Measurements from ENCODE around the gene SCN3B.

SCN3B gene

DNA sequence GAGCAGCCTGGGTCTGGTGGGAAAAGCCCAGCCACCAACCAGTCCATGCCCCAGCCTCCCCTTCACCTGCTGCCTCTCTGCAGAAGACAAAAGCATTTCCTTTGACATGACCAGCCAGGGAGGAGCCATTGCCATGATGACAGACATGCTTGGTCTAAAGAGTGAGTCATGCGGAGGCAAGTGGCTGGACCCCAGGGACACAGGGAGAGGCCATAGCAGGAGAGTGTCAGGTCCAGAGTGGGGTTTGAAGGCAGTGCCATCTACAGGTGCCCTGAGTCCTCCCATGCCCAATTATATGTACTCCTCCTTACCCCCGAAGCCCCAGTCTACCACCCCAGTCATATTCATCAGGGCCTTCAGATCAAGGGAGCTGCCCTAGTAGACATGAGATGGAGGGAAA lies 67.4 kb downstream of the SCN3B start:
- Histone ChIP-seq H4K91ac (ENCODE audit: low read depth, low read length) (no peak overlapping the region), H3K79me2 (ENCODE audit: control insufficient read depth, insufficient read depth, low read length, poor library complexity) (no peaks in the 10 kb centered on the region), H2BK12ac (ENCODE audit: low read length) (no peak overlapping the region), H2BK5ac (ENCODE audit: low read depth, low read length, poor library complexity) (no peak overlapping the region), H2AFZ (ENCODE audit: insufficient read depth, low read length, poor library complexity) (no peak overlapping the region), H4K12ac (ENCODE audit: low read depth, low read length) (no peak overlapping the region), H3K4me3 (ENCODE audit: low read depth, low read length) (no peak overlapping the region), H3K36me3 (ENCODE audit: control insufficient read depth in 1 of 2, insufficient read depth in 2 of 2, low read length in 2 of 2) (no peaks in the 10 kb centered on the region), H4K8ac (ENCODE audit: low read depth, low read length) (no peak overlapping the region), H3K4me1 (ENCODE audit: control insufficient read depth in 1 of 2, insufficient read depth in 2 of 2, low read length in 2 of 2) (peaks cover 9 to 11% of the 10 kb centered on the region in 2 experiments), H2BK120ac (ENCODE audit: insufficient read depth, low read length, poor library complexity) (no peak overlapping the region), H3K9me3 (ENCODE audit: insufficient read depth, low read depth, low read length) (peaks cover 3% of the 10 kb centered on the region), H2AK5ac (ENCODE audit: low read length) (no peak overlapping the region), H3K23ac (ENCODE audit: low read length) (no peak overlapping the region), H3K27ac (ENCODE audit: low read depth, low read length) (no peak overlapping the region), H3K27me3 (ENCODE audit: insufficient read depth, low read length) (no peaks in the 10 kb centered on the region), H3K18ac (ENCODE audit: low read length) (no peak overlapping the region), H3K4ac (ENCODE audit: low read depth, low read length) (no peak overlapping the region), H3K14ac (ENCODE audit: low read length) (no peak overlapping the region), H3K79me1 (ENCODE audit: low read length) (no peaks in the 10 kb centered on the region), H3K4me2 (ENCODE audit: low read length) (no peak overlapping the region), H3K9ac (ENCODE audit: low read length) (no peak overlapping the region)
- DNase-seq: no peak
- no CpG with 5 or more reads among the region's 2 CpGs for WGBS (ENCODE audit: extremely low coverage, insufficient coverage, insufficient read length)

DNA sequence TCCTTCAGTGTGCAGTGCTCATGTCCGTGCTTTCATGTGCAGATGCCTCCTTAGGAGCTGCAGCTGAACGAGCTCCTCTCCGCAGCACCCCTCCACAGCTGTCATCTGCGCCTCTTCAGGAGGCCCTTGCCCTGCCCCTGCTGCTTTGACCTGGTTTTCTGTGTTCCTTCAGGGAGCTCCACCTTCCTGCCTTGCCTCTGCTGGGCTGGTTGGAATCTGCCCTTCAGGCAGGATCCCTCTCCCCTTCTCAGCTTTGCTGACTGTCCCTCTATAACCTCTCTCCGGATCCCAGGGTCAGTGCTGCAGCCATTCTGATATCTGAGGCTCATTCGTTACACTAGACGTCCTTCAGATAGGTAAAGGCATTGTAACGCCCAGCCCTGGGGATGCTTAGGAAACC lies 67.9 kb downstream of the SCN3B start:
- H3K9me3 ChIP-seq (ENCODE audit: insufficient read depth, low read depth, low read length): peaks cover 3% of the 10 kb centered on the region
- H3K27ac ChIP-seq (ENCODE audit: low read depth, low read length): no peak overlapping the region
- H2AK5ac ChIP-seq (ENCODE audit: low read length): no peak overlapping the region
- no peak overlapping the region for H3K18ac ChIP-seq (ENCODE audit: low read length)
- H3K14ac ChIP-seq (ENCODE audit: low read length): no peak overlapping the region
- no peak overlapping the region for H3K9ac ChIP-seq (ENCODE audit: low read length)
- no peak overlapping the region for H2AFZ ChIP-seq (ENCODE audit: insufficient read depth, low read length, poor library complexity)
- H3K4me1 ChIP-seq (ENCODE audit: control insufficient read depth in 1 of 2, insufficient read depth in 2 of 2, low read length in 2 of 2): peaks cover 9 to 11% of the 10 kb centered on the region in 2 experiments
- no peak overlapping the region for H3K23ac ChIP-seq (ENCODE audit: low read length)
- DNase-seq: no peak
- no peak overlapping the region for H3K4me2 ChIP-seq (ENCODE audit: low read length)
- no peak overlapping the region for H2BK5ac ChIP-seq (ENCODE audit: low read depth, low read length, poor library complexity)
- H2BK120ac ChIP-seq (ENCODE audit: insufficient read depth, low read length, poor library complexity): no peak overlapping the region
- H3K36me3 ChIP-seq (ENCODE audit: control insufficient read depth in 1 of 2, insufficient read depth in 2 of 2, low read length in 2 of 2): no peaks in the 10 kb centered on the region
- no peak overlapping the region for H4K12ac ChIP-seq (ENCODE audit: low read depth, low read length)
- no peak overlapping the region for H2BK12ac ChIP-seq (ENCODE audit: low read length)
- H3K4ac ChIP-seq (ENCODE audit: low read depth, low read length): no peak overlapping the region
- H4K8ac ChIP-seq (ENCODE audit: low read depth, low read length): no peak overlapping the region
- no peak overlapping the region for H3K4me3 ChIP-seq (ENCODE audit: low read depth, low read length)
- no peaks in the 10 kb centered on the region for H3K27me3 ChIP-seq (ENCODE audit: insufficient read depth, low read length)
- H3K79me2 ChIP-seq (ENCODE audit: control insufficient read depth, insufficient read depth, low read length, poor library complexity): no peaks in the 10 kb centered on the region
- no peak overlapping the region for H4K91ac ChIP-seq (ENCODE audit: low read depth, low read length)
- H3K79me1 ChIP-seq (ENCODE audit: low read length): no peaks in the 10 kb centered on the region
- no CpG with 5 or more reads among the region's 8 CpGs for WGBS (ENCODE audit: extremely low coverage, insufficient coverage, insufficient read length)

DNA sequence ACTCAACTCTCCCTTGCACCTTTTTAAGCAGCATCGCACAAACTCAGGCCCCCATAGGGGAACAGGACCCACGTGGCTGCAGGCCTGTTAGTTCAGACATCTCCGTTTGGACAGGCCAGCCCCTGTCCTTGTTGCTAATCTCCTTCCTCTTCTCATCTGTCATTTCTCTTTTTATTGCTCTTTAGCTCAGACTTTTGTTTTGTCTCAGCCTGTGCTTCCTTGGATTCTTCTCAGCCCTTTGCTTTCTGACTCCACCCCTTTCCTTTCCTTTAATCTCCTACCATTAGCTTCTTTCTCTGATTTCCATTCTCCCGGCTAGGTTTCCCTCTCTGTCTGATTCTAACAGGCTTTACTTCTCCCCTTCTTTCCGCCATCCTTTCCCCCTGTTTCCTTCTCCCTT lies 68.7 kb downstream of the SCN3B start:
- no peak overlapping the region for H2BK12ac ChIP-seq (ENCODE audit: low read length)
- no peak overlapping the region for H3K4me2 ChIP-seq (ENCODE audit: low read length)
- H3K27me3 ChIP-seq (ENCODE audit: insufficient read depth, low read length): no peaks in the 10 kb centered on the region
- H2BK120ac ChIP-seq (ENCODE audit: insufficient read depth, low read length, poor library complexity): no peak overlapping the region
- no peaks in the 10 kb centered on the region for H3K79me2 ChIP-seq (ENCODE audit: control insufficient read depth, insufficient read depth, low read length, poor library complexity)
- peaks cover 9 to 11% of the 10 kb centered on the region in 2 experiments for H3K4me1 ChIP-seq (ENCODE audit: control insufficient read depth in 1 of 2, insufficient read depth in 2 of 2, low read length in 2 of 2)
- H3K36me3 ChIP-seq (ENCODE audit: control insufficient read depth in 1 of 2, insufficient read depth in 2 of 2, low read length in 2 of 2): no peaks in the 10 kb centered on the region
- H4K8ac ChIP-seq (ENCODE audit: low read depth, low read length): no peak overlapping the region
- H2AK5ac ChIP-seq (ENCODE audit: low read length): no peak overlapping the region
- no peak overlapping the region for H4K91ac ChIP-seq (ENCODE audit: low read depth, low read length)
- peaks cover 3% of the 10 kb centered on the region for H3K9me3 ChIP-seq (ENCODE audit: insufficient read depth, low read depth, low read length)
- H3K79me1 ChIP-seq (ENCODE audit: low read length): no peaks in the 10 kb centered on the region
- H3K14ac ChIP-seq (ENCODE audit: low read length): no peak overlapping the region
- no peak overlapping the region for H3K18ac ChIP-seq (ENCODE audit: low read length)
- no peak overlapping the region for H3K27ac ChIP-seq (ENCODE audit: low read depth, low read length)
- no peak for DNase-seq
- H3K23ac ChIP-seq (ENCODE audit: low read length): no peak overlapping the region
- H3K9ac ChIP-seq (ENCODE audit: low read length): no peak overlapping the region
- no peak overlapping the region for H4K12ac ChIP-seq (ENCODE audit: low read depth, low read length)
- no peak overlapping the region for H2BK5ac ChIP-seq (ENCODE audit: low read depth, low read length, poor library complexity)
- no peak overlapping the region for H3K4me3 ChIP-seq (ENCODE audit: low read depth, low read length)
- WGBS (ENCODE audit: extremely low coverage, insufficient coverage, insufficient read length): no CpG with 5 or more reads among the region's 5 CpGs
- no peak overlapping the region for H3K4ac ChIP-seq (ENCODE audit: low read depth, low read length)
- no peak overlapping the region for H2AFZ ChIP-seq (ENCODE audit: insufficient read depth, low read length, poor library complexity)

DNA sequence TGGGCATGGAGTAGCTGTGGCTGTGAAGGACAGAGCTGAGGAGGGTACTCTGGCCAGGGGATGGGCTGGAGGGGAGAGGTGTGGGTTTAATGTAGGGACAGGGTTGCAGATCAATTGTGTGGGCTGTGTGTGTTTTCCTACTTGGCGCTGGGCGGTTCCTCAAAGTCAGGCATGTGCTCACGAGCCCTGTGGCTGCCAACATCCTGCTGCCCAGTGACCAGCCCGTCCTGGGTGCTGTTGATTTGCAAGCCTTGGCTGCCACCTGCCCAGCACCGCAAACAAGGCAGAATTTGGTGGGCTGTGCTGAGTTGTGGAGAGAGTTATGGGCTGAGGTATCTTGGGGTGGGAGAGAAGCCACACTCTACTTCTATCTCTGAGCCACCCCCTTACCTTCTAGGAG lies 69.2 kb downstream of the SCN3B start:
- Histone ChIP-seq H3K4me2 (ENCODE audit: low read length) (no peak overlapping the region), H3K27ac (ENCODE audit: low read depth, low read length) (no peak overlapping the region), H3K18ac (ENCODE audit: low read length) (no peak overlapping the region), H2BK5ac (ENCODE audit: low read depth, low read length, poor library complexity) (no peak overlapping the region), H2BK12ac (ENCODE audit: low read length) (no peak overlapping the region), H3K79me1 (ENCODE audit: low read length) (no peaks in the 10 kb centered on the region), H2AK5ac (ENCODE audit: low read length) (no peak overlapping the region), H4K8ac (ENCODE audit: low read depth, low read length) (no peak overlapping the region), H4K91ac (ENCODE audit: low read depth, low read length) (no peak overlapping the region), H3K79me2 (ENCODE audit: control insufficient read depth, insufficient read depth, low read length, poor library complexity) (no peaks in the 10 kb centered on the region), H3K23ac (ENCODE audit: low read length) (no peak overlapping the region), H3K4me3 (ENCODE audit: low read depth, low read length) (no peak overlapping the region), H2BK120ac (ENCODE audit: insufficient read depth, low read length, poor library complexity) (no peak overlapping the region), H3K27me3 (ENCODE audit: insufficient read depth, low read length) (no peaks in the 10 kb centered on the region), H4K12ac (ENCODE audit: low read depth, low read length) (no peak overlapping the region), H3K4me1 (ENCODE audit: control insufficient read depth in 1 of 2, insufficient read depth in 2 of 2, low read length in 2 of 2) (peaks cover 9 to 11% of the 10 kb centered on the region in 2 experiments), H2AFZ (ENCODE audit: insufficient read depth, low read length, poor library complexity) (no peak overlapping the region), H3K14ac (ENCODE audit: low read length) (no peak overlapping the region), H3K4ac (ENCODE audit: low read depth, low read length) (no peak overlapping the region), H3K9ac (ENCODE audit: low read length) (no peak overlapping the region), H3K9me3 (ENCODE audit: insufficient read depth, low read depth, low read length) (peaks cover 3% of the 10 kb centered on the region), H3K36me3 (ENCODE audit: control insufficient read depth in 1 of 2, insufficient read depth in 2 of 2, low read length in 2 of 2) (no peaks in the 10 kb centered on the region)
- DNase-seq: no peak
- WGBS (ENCODE audit: extremely low coverage, insufficient coverage, insufficient read length): no CpG with 5 or more reads among the region's 5 CpGs

Measured in trophoblast cell (in vitro differentiated cells and primary cell).